HepG2 (cell line): ENCODE results near the gene C3orf70. TPM values are rescaled to one million over a fixed set of nuclear protein-coding genes. Genes with fewer than 3 reads are reported as not detected.

ENCODE experiments used
- ATAC-seq: fragments of 200-7000 bp; cut with Tn5 transposase; 3 replicates; pipeline ENCODE4 v1.9.1; 2020; ENCODE audit warnings: mild to moderate bottlenecking, moderate library complexity
- BruUV-seq: library from RNA; stranded (reverse); fragments of 400-500 nt; replicated peaks from 2 replicates; lab custom pipeline; 2021; lab: Mats Ljungman, UMichigan
- CTCF ChIA-PET: fragments of 300-600 bp; formaldehyde crosslinking; extraction: SDS; loops from one replicate; lab custom pipeline; 2021; ENCODE audit warnings: low total read pairs, inconsistent platforms, low intra/inter-chr PET ratio; lab: Yijun Ruan, JAX
- POLR2A ChIA-PET: fragments of 350-600 bp; sonication (Branson Sonifier 250); formaldehyde crosslinking; loops from one replicate; lab custom pipeline; 2020; ENCODE audit warnings: antibody characterized with exemption, inconsistent platforms; lab: Yijun Ruan, JAX
- DNase-seq: peaks from one replicate; pipeline ENCODE4 v3.0.0-alpha.2; 2015; ENCODE audit warnings: low spot score
- FAIRE-seq: peaks from 3 replicates; lab custom pipeline; 2011; peaks lifted over from hg19 to GRCh38; lab: Jason Lieb, UNC
- H2AFZ ChIP-seq: one replicate; pipeline ENCODE4 v1.6.1; 2011; ENCODE audit warnings: low read length, inconsistent platforms
- H3K27ac ChIP-seq: fragments of 300-600 bp; 3 replicates; pipeline ENCODE4 v1.8.0; 2011; ENCODE audit warnings: mixed run types, mild to moderate bottlenecking, mixed read lengths, low read length, inconsistent platforms; ENCODE audit not compliant: insufficient read depth; ENCODE audit errors: extremely low read length
- H3K27me3 ChIP-seq, 2 experiments: fragments of 200-600 bp in 1 of 2; 2 replicates in 1 of 2; 3 replicates in 1 of 2; pipeline versions ENCODE4 v1.6.0 to v1.8.0; 2011; ENCODE audit warnings: low read length in 2 of 2, mild to moderate bottlenecking in 2 of 2, moderate library complexity in 2 of 2, inconsistent platforms in 1 of 2; ENCODE audit not compliant: insufficient read depth in 2 of 2, control insufficient read depth in 1 of 2
- H3K36me3 ChIP-seq, 2 experiments: fragments of 200-600 bp in 1 of 2; replicated peaks in 1 of 2; 2 replicates in 1 of 2; 3 replicates in 1 of 2; pipeline versions ENCODE4 v1.5.1 to v1.8.0; 2011; ENCODE audit warnings: low read length in 2 of 2, inconsistent platforms in 1 of 2; ENCODE audit not compliant: insufficient read depth in 2 of 2, control insufficient read depth in 1 of 2
- H3K4me1 ChIP-seq: 2 replicates; pipeline ENCODE4 v1.5.1; 2012; ENCODE audit warnings: low read length, inconsistent platforms; ENCODE audit not compliant: insufficient read depth
- H3K4me2 ChIP-seq: 2 replicates; pipeline ENCODE4 v1.6.0; 2011; ENCODE audit warnings: low read depth, low read length, inconsistent platforms
- H3K4me3 ChIP-seq, 3 experiments: fragments of 200-600 bp in 1 of 3; sonication (generic), shearing (Covaris generic) in 1 of 3; replicated peaks in 1 of 3; 2 replicates each; pipeline ENCODE4 v1.5.1; 2011 to 2016; ENCODE audit warnings: low read length in 3 of 3, inconsistent platforms in 2 of 3, low read depth in 2 of 3, mild to moderate bottlenecking in 2 of 3, control low read depth in 1 of 3, mixed read lengths in 1 of 3; ENCODE audit not compliant: insufficient read depth in 1 of 3
- H3K79me2 ChIP-seq: one replicate; pipeline ENCODE4 v1.6.1; 2011; ENCODE audit warnings: low read length, inconsistent platforms; ENCODE audit not compliant: insufficient read depth
- H3K9ac ChIP-seq: 2 replicates; pipeline ENCODE4 v1.6.0; 2011; ENCODE audit warnings: mild to moderate bottlenecking, low read depth, low read length, inconsistent platforms; ENCODE audit not compliant: insufficient read depth
- H3K9me3 ChIP-seq: 2 replicates; pipeline ENCODE4 v1.5.1; 2012; ENCODE audit warnings: mild to moderate bottlenecking, low read length
- H4K20me1 ChIP-seq: 2 replicates; pipeline ENCODE4 v1.6.0; 2011; ENCODE audit warnings: inconsistent platforms, mild to moderate bottlenecking, low read length, moderate library complexity; ENCODE audit not compliant: insufficient read depth
- CEBPB ChIP-seq: IDR thresholded peaks from 2 replicates; pipeline ENCODE4 v1.6.1; 2011; ENCODE audit warnings: low read depth, low read length, improper control_type of control experiment, borderline replicate concordance
- HOXD1 ChIP-seq: sonication (generic); formaldehyde crosslinking; IDR thresholded peaks from 2 replicates; pipeline ENCODE4 v1.5.0; 2020; ENCODE audit warnings: missing genetic modification reagents
- ZNF180 ChIP-seq: sonication (generic); formaldehyde crosslinking; IDR thresholded peaks from 2 replicates; pipeline ENCODE4 v1.4.0; 2020; ENCODE audit warnings: low read depth, missing genetic modification reagents, borderline replicate concordance
- ZNF343 ChIP-seq: sonication (generic); formaldehyde crosslinking; IDR thresholded peaks from 2 replicates; pipeline ENCODE4 v1.4.0; 2020; ENCODE audit warnings: mild to moderate bottlenecking, missing genetic modification reagents
- ZNF777 ChIP-seq: sonication (generic); formaldehyde crosslinking; IDR thresholded peaks from 2 replicates; pipeline ENCODE4 v1.4.0; 2020; ENCODE audit warnings: missing genetic modification reagents
- WGBS: methylation state at CpG from one replicate; pipeline ENCODE4 v1.1.6; 2017; ENCODE audit warnings: low lambda C conversion rate; 5-methylcytosine and 5-hydroxymethylcytosine counted together
- in situ Hi-C: cut with HindIII; loops from 2 replicates; pipeline ENCODE4 v1.10.0; 2017; ENCODE audit warnings: low pct_unique_long_range_greater_than_20kb; ENCODE audit not compliant: extremely low pct_ligation_motif_present
- intact Hi-C: fragments of 100-400 bp; cut with micrococcal nuclease; formaldehyde crosslinking; loops from one replicate; pipeline ENCODE4 v1.10.0; 2022; ENCODE audit not compliant: unreplicated experiment
- polyA plus RNA-seq, 8 experiments: library from polyadenylated mRNA; depleted of rRNA in 3 of 8; stranded (reverse) in 7 of 8; unstranded in 1 of 8; fragments of >200 nt; fragmentation: Illumina TruSeq in 4 of 8; extraction: Trizol in 4 of 8; gene quantifications; 2 replicates each; pipeline versions ENCODE4 v1.2.1 to v1.2.3, GENCODE V29; 2011 to 2016; ENCODE audit warnings: low read depth in 4 of 8, missing spikeins in 1 of 8, mixed read lengths in 1 of 8; ENCODE audit not compliant: insufficient read depth in 1 of 8
- total RNA-seq, 5 experiments: library from RNA; depleted of rRNA; stranded (reverse); fragments of >200 nt; fragmentation: Illumina TruSeq; extraction: Trizol; gene quantifications; 2 replicates each; pipeline ENCODE4 v1.2.3, GENCODE V29; 2016; ENCODE audit warnings: low read depth in 1 of 5

The C3orf70 gene
- total and polyA plus RNA-seq, 2 of the 13 experiments (the other 11 are each of a cell fraction or from before 2014, with no cell fraction given), result 0.79 to 2.4 TPM

- ChIA-PET CTCF (no interaction called here), POLR2A (no interaction called here)
- DNase-seq, result no peak
- no peak overlapping the region for H3K27ac ChIP-seq
- no peak overlapping the region for H2AFZ ChIP-seq
- in situ Hi-C loops, result no loop called here
- H3K9me3 ChIP-seq, result no peaks in the 10 kb centered on the region
- H3K36me3 ChIP-seq, result peaks cover 7 to 20% of the 10 kb centered on the region in 2 experiments
- H3K27me3 ChIP-seq, result no peaks in the 10 kb centered on the region; a peak in 1 of 5 replicates
- no peaks in the 10 kb centered on the region for H4K20me1 ChIP-seq
- no peak for ATAC-seq
- H3K4me2 ChIP-seq, result no peak overlapping the region
- intact Hi-C loops, result no loop called here
- no TSS peak for BruUV-seq
- WGBS, result over 99% methylated on average over 4 of the region's 4 CpGs
- H3K79me2 ChIP-seq, result no peaks in the 10 kb centered on the region
- no peak overlapping the region for H3K4me3 ChIP-seq
- TF ChIP-seq ZNF180 (CRISPR knock-in tag) (no peak), CEBPB (peak; percentile 84), ZNF343 (CRISPR knock-in tag) (no peak)
- no peak for FAIRE-seq
- no peak overlapping the region for H3K9ac ChIP-seq
- no peaks in the 10 kb centered on the region for H3K4me1 ChIP-seq
Observed at GRCh38 chr3:185195652-185196051, 42.8 kb upstream of the C3orf70 start.

- H3K9ac ChIP-seq, result no peak overlapping the region
- H4K20me1 ChIP-seq, result no peaks in the 10 kb centered on the region
- TF ChIP-seq ZNF777 (CRISPR knock-in tag), result no peak
- no peak for TF ChIP-seq HOXD1 (CRISPR knock-in tag)
- no peak for FAIRE-seq
- in situ Hi-C loops (no loop called here), intact Hi-C loops (no loop called here)
- DNase-seq, result no peak
- no peaks in the 10 kb centered on the region for H3K4me1 ChIP-seq
- no peak overlapping the region for H2AFZ ChIP-seq
- ChIA-PET CTCF (no interaction called here), POLR2A (interaction anchor here (1.3 kb wide), 1 partner anchor 82 kb away, joined by 5 read pairs; no protein-coding TSS in a partner anchor)
- no peak for ATAC-seq
- H3K27ac ChIP-seq, result no peak overlapping the region
- H3K9me3 ChIP-seq, result no peaks in the 10 kb centered on the region
- H3K79me2 ChIP-seq, result no peaks in the 10 kb centered on the region
- H3K36me3 ChIP-seq, result peaks cover 7 to 8% of the 10 kb centered on the region in 2 experiments; a peak in 4 of 5 replicates
- no TSS peak for BruUV-seq
- no peaks in the 10 kb centered on the region for H3K27me3 ChIP-seq
- no peak overlapping the region for H3K4me3 ChIP-seq
- H3K4me2 ChIP-seq, result no peak overlapping the region
Observed at GRCh38 chr3:185188816-185189215, 36.0 kb upstream of the C3orf70 start.
